DOHH2 (cell line): ENCODE results near the gene LUC7L3.

ENCODE experiments used
- H3F3A ChIP-seq: fragments of 200-600 bp; sonication (generic), shearing (Covaris generic); 2 replicates; pipeline ENCODE4 v1.6.0; 2016; ENCODE audit warnings: antibody characterized with exemption, mild to moderate bottlenecking; ENCODE audit not compliant: control insufficient read depth, insufficient read depth
- H3K27ac ChIP-seq: fragments of 200-600 bp; sonication (generic); 2 replicates; pipeline ENCODE4 v1.5.1; 2014; ENCODE audit warnings: low read depth, mild to moderate bottlenecking, low read length, moderate library complexity
- H3K27me3 ChIP-seq: fragments of 200-600 bp; sonication (generic); 2 replicates; pipeline ENCODE4 v1.6.1; 2014; ENCODE audit warnings: mild to moderate bottlenecking, low read length, mixed read lengths; ENCODE audit not compliant: control insufficient read depth
- H3K36me3 ChIP-seq: fragments of 200-600 bp; sonication (generic); 2 replicates; pipeline ENCODE4 v1.6.1; 2014; ENCODE audit warnings: mild to moderate bottlenecking, low read length, moderate library complexity, mixed read lengths; ENCODE audit not compliant: control insufficient read depth
- H3K4me1 ChIP-seq: fragments of 200-600 bp; sonication (generic); 2 replicates; pipeline ENCODE4 v1.6.1; 2014; ENCODE audit warnings: mild to moderate bottlenecking, low read length, mixed read lengths; ENCODE audit not compliant: control insufficient read depth
- H3K4me2 ChIP-seq: fragments of 200-600 bp; sonication (generic); 2 replicates; pipeline ENCODE4 v1.6.0; 2014; ENCODE audit warnings: mild to moderate bottlenecking, low read length, moderate library complexity
- H3K4me3 ChIP-seq: fragments of 200-600 bp; sonication (generic); 2 replicates; pipeline ENCODE4 v1.5.1; 2014; ENCODE audit warnings: mild to moderate bottlenecking, low read length, mixed read lengths
- H3K79me2 ChIP-seq: fragments of 200-600 bp; sonication (generic); 2 replicates; pipeline ENCODE4 v1.6.1; 2014; ENCODE audit warnings: mild to moderate bottlenecking, low read length, mixed read lengths; ENCODE audit not compliant: control insufficient read depth
- H3K9me2 ChIP-seq: fragments of 200-600 bp; sonication (generic); replicated peaks from 2 replicates; pipeline ENCODE4 v1.6.1; 2014; ENCODE audit warnings: mild to moderate bottlenecking, low read length, mixed read lengths; ENCODE audit not compliant: control insufficient read depth
- H3K9me3 ChIP-seq: fragments of 200-600 bp; sonication (generic); 2 replicates; pipeline ENCODE4 v1.6.1; 2014; ENCODE audit warnings: antibody characterized with exemption, low read length, mixed read lengths; ENCODE audit not compliant: control insufficient read depth, insufficient read depth
- H4K20me1 ChIP-seq: fragments of 200-600 bp; sonication (generic); 2 replicates; pipeline ENCODE4 v1.6.0; 2014; ENCODE audit warnings: low read depth, mild to moderate bottlenecking, antibody characterized with exemption, low read length, moderate library complexity; ENCODE audit not compliant: control insufficient read depth, insufficient read depth
- CTCF ChIP-seq: fragments of 200-600 bp; sonication (generic); IDR thresholded peaks from one replicate; pipeline ENCODE4 v1.5.1; 2014; ENCODE audit warnings: antibody characterized with exemption, mild to moderate bottlenecking, low read depth, low read length; ENCODE audit not compliant: poor library complexity, severe bottlenecking
- EZH2phosphoT487 ChIP-seq: fragments of 200-600 bp; sonication (generic); IDR thresholded peaks from 2 replicates; pipeline ENCODE4 v1.6.1; 2017; ENCODE audit warnings: borderline replicate concordance, mild to moderate bottlenecking, antibody characterized with exemption, low read length, moderate library complexity, mixed read lengths

The LUC7L3 gene

GRCh38 chr17:50762177-50762576, 42.8 kb downstream of the LUC7L3 start:
- H3K4me1 ChIP-seq = peaks cover 36% of the 10 kb centered on the region
- H4K20me1 ChIP-seq = no peaks in the 10 kb centered on the region
- H3K79me2 ChIP-seq = no peaks in the 10 kb centered on the region
- TF ChIP-seq EZH2phosphoT487 (no peak), CTCF (no peak)
- H3K4me2 ChIP-seq = no peak overlapping the region
- H3K36me3 ChIP-seq = no peaks in the 10 kb centered on the region
- no peak overlapping the region for H3K27ac ChIP-seq
- no peaks in the 10 kb centered on the region for H3K9me2 ChIP-seq
- no peak overlapping the region for H3K4me3 ChIP-seq
- H3K27me3 ChIP-seq = no peaks in the 10 kb centered on the region
- peaks cover 9% of the 10 kb centered on the region for H3F3A ChIP-seq
- H3K9me3 ChIP-seq = no peaks in the 10 kb centered on the region

- Histone ChIP-seq H3K36me3 (no peaks in the 10 kb centered on the region), H3K27ac (no peak overlapping the region), H4K20me1 (no peaks in the 10 kb centered on the region), H3K4me2 (peak overlapping the region; percentile 51), H3K4me3 (peak overlapping the region; percentile 58; the same call in 1 of the 2 replicates), H3F3A (0 out of 2 replicates have a peak, but pooled peaks cover 2% of the 10 kb centered on the region), H3K9me3 (no peaks in the 10 kb centered on the region), H3K4me1 (peaks cover 36% of the 10 kb centered on the region), H3K79me2 (no peaks in the 10 kb centered on the region), H3K27me3 (no peaks in the 10 kb centered on the region), H3K9me2 (no peaks in the 10 kb centered on the region)
- TF ChIP-seq CTCF (no peak), EZH2phosphoT487 (no peak)
Observed at GRCh38 chr17:50763716-50764475, 44.5 kb downstream of the LUC7L3 start.

GRCh38 chr17:50764734-50765149, 45.3 kb downstream of the LUC7L3 start:
- Histone ChIP-seq H3K4me1 (peaks cover 36% of the 10 kb centered on the region), H3K9me3 (no peaks in the 10 kb centered on the region), H3K27me3 (no peaks in the 10 kb centered on the region), H3K27ac (no peak overlapping the region), H3K4me2 (peak overlapping the region; percentile 46), H4K20me1 (no peaks in the 10 kb centered on the region), H3K36me3 (no peaks in the 10 kb centered on the region), H3K79me2 (no peaks in the 10 kb centered on the region), H3K4me3 (no peak overlapping the region), H3K9me2 (no peaks in the 10 kb centered on the region), H3F3A (0 out of 2 replicates have a peak, but pooled peaks cover 2% of the 10 kb centered on the region)
- TF ChIP-seq EZH2phosphoT487 = no peak
